UCSD-AML1 (cell line): ENCODE measurements around the gene DNAJB8.

Experiments
- DNase-seq: peaks from one replicate; lab custom pipeline; 2025; ENCODE audit not compliant: unreplicated experiment; lab: John Stamatoyannopoulos, UW

The DNAJB8 gene

DNA sequence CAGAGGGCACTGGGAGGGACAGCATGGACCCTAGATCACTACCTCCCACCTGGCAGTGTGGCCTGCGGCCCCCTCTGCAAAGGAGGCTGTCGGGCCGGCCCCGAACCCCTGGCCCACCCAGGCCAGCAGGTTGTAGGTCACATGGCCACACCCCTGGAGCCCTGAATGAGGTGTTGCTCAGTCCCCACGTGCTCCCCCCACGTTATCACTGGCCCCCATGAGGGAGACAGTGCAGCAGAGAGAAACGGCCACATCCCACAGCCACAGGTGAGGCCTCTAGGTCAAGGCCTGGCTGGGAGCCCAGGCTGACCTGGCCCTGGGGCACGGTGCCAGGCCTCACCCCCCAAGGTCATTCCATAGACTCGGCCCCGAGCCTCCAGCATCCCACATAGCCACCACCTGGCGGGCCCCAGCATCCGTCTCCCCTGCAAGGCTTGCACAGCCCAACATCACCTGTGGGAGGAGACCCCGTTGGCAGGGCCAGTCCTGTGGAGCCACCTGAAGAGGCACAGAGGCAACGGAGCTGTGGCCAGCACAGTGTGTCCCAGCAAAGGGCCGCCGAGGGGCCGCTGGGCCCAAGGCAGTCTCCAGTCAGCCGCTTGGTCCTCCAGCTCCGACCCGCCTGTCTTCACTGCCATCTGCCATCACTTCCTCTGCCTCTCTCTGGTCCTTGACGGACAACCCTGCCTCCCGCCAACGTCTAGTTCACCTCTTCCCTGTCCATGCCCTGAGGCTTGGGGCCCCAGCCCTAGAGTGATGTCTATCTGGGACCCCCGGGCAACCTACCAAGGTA, 53.1 kb downstream of the DNAJB8 start:
- no peak for DNase-seq

DNA sequence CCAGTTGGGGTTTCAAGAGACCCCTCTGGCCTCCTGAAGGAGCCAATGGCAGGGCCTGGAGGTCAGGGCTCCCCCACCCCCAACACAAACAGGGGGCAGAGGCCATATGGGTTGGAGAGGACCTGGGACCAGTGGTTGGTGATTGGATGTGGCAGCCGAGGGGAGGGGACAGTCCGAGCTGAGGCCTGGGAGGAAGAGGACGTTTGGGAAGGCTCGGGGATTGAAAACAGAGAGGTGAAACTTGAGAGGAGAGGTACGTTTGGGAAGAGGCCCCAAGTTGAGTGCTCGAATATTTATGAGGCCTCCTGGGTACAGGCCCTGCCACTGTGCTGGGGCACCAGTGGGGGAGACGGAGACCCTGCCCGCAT, 53.7 kb downstream of the DNAJB8 start:
- no peak for DNase-seq
